A673 (cell line): ENCODE results near the gene LIMS1.

Source experiments
- EZH2 ChIP-seq: fragments of 200-600 bp; sonication (generic); IDR thresholded peaks from 2 replicates; pipeline ENCODE4 v1.6.1; 2017; ENCODE audit warnings: borderline replicate concordance, low read depth, mild to moderate bottlenecking, mixed read lengths, antibody characterized with exemption, low read length; ENCODE audit not compliant: poor library complexity, severe bottlenecking
- TF ChIP-seq, protein P1 (sequence below): fragments of 300-800, 200-600 bp; sonication (generic); conservative IDR thresholded peaks from 2 replicates; pipeline ENCODE4 v1.5.1; 2017; ENCODE audit warnings: low read depth, mild to moderate bottlenecking, antibody characterized with exemption, low read length, moderate library complexity, mixed read lengths

DNA sequence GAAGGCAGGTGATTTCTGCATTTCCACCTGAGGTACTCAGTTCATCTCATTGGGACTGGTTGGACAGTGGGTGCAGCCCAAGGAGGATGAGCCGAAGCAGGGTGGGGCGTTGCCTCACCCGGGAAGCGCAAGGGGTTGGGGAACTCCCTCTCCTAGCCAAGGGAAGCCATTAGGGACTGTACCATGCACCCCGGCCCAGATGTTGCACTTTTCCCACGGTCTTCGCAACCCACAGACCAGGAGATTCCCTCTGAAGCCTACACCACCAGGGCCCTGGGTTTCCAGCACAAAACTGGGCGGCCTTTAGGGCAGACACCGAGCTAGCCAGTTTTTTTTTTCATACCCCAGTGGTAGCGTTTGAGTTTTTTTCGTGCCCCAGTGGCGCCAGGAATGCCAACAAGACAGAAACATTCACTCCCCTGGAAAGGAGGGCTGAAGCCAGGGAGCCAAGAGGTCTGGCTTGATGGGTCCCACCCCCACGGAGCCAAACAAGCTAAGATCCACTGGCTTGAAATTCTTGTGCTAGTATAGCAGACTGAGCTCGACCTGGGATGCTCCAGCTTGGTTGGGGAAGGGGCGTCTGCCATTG, 109.1 kb downstream of the LIMS1 start:
- TF ChIP-seq, protein P1, sequence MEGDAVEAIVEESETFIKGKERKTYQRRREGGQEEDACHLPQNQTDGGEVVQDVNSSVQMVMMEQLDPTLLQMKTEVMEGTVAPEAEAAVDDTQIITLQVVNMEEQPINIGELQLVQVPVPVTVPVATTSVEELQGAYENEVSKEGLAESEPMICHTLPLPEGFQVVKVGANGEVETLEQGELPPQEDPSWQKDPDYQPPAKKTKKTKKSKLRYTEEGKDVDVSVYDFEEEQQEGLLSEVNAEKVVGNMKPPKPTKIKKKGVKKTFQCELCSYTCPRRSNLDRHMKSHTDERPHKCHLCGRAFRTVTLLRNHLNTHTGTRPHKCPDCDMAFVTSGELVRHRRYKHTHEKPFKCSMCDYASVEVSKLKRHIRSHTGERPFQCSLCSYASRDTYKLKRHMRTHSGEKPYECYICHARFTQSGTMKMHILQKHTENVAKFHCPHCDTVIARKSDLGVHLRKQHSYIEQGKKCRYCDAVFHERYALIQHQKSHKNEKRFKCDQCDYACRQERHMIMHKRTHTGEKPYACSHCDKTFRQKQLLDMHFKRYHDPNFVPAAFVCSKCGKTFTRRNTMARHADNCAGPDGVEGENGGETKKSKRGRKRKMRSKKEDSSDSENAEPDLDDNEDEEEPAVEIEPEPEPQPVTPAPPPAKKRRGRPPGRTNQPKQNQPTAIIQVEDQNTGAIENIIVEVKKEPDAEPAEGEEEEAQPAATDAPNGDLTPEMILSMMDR: no peak
- TF ChIP-seq EZH2: no peak
